WTC11 (cell line): ENCODE measurements around the gene STK32C. TPM values are rescaled to one million over a fixed set of nuclear protein-coding genes. Genes with fewer than 3 reads are reported as not detected.

Experiments used
- ATAC-seq: fragments of 200-7000 bp; cut with Tn5 transposase; 2 replicates; pipeline ENCODE4 v1.10.0; 2021; ENCODE audit warnings: mild to moderate bottlenecking, moderate library complexity
- CTCF ChIA-PET: fragments of 300-600 bp; sonication (Branson Sonifier 250); formaldehyde crosslinking; loops from one replicate; lab custom pipeline; 2021; ENCODE audit warnings: antibody characterized with exemption; lab: Charles Lee
- POLR2A ChIA-PET: fragments of 350-600 bp; sonication (Branson Sonifier 250); formaldehyde crosslinking; loops from one replicate; lab custom pipeline; 2021; ENCODE audit warnings: antibody characterized with exemption; lab: Charles Lee
- DNase-seq: peaks from one replicate; pipeline ENCODE4 v3.0.0; 2021; ENCODE audit warnings: low spot score
- H3K27ac Mint-ChIP-seq: 2 replicates; pipeline ENCODE4 v1.8.0; 2021; ENCODE audit warnings: mixed read lengths
- H3K27me3 Mint-ChIP-seq: 2 replicates; pipeline ENCODE4 v1.8.0; 2021; ENCODE audit warnings: low read depth, mild to moderate bottlenecking, moderate library complexity, mixed read lengths
- H3K36me3 Mint-ChIP-seq: 2 replicates; pipeline ENCODE4 v1.8.0; 2021; ENCODE audit warnings: mixed read lengths
- H3K4me1 Mint-ChIP-seq: 2 replicates; pipeline ENCODE4 v1.8.0; 2022; ENCODE audit warnings: mixed read lengths
- H3K4me3 Mint-ChIP-seq: 2 replicates; pipeline ENCODE4 v1.8.0; 2021; ENCODE audit warnings: mild to moderate bottlenecking, moderate library complexity, mixed read lengths
- H3K9me3 Mint-ChIP-seq: 2 replicates; pipeline ENCODE4 v1.8.0; 2021; ENCODE audit warnings: mixed read lengths
- ARID4B ChIP-seq: sonication (generic); formaldehyde crosslinking; IDR thresholded peaks from 2 replicates; pipeline ENCODE4 v1.8.0; 2023; ENCODE audit warnings: missing genetic modification reagents, mild to moderate bottlenecking, borderline replicate concordance
- CDX4 ChIP-seq: fragments of 250-450 bp; sonication (Bioruptor Pico); IDR thresholded peaks from 2 replicates; pipeline ENCODE4 v1.9.0; 2021; ENCODE audit warnings: moderate library complexity, mild to moderate bottlenecking, inconsistent platforms, borderline replicate concordance
- FOXJ3 ChIP-seq: sonication (generic); formaldehyde crosslinking; IDR thresholded peaks from 2 replicates; pipeline ENCODE4 v1.9.0; 2021; ENCODE audit warnings: missing genetic modification reagents, mild to moderate bottlenecking, borderline replicate concordance
- GABPB1 ChIP-seq: sonication (generic); formaldehyde crosslinking; IDR thresholded peaks from 2 replicates; pipeline ENCODE4 v1.8.1; 2023; ENCODE audit warnings: mild to moderate bottlenecking, missing genetic modification reagents
- GRHL2 ChIP-seq: fragments of 250-450 bp; sonication (Bioruptor Pico); IDR thresholded peaks from 2 replicates; pipeline ENCODE4 v1.8.0; 2022; ENCODE audit warnings: mild to moderate bottlenecking, moderate library complexity; ENCODE audit not compliant: insufficient replicate concordance, severe bottlenecking
- HMGXB4 ChIP-seq: sonication (generic); formaldehyde crosslinking; IDR thresholded peaks from 2 replicates; pipeline ENCODE4 v1.8.1; 2023; ENCODE audit warnings: mild to moderate bottlenecking, moderate library complexity, missing genetic modification reagents
- PREB ChIP-seq: sonication (generic); formaldehyde crosslinking; IDR thresholded peaks from 2 replicates; pipeline ENCODE4 v1.8.1; 2022; ENCODE audit warnings: mild to moderate bottlenecking, missing genetic modification reagents, moderate library complexity, borderline replicate concordance
- PRRX2 ChIP-seq: fragments of 250-450 bp; sonication (Bioruptor Pico); IDR thresholded peaks from 2 replicates; pipeline ENCODE4 v1.8.0; 2021; ENCODE audit warnings: mild to moderate bottlenecking
- USF2 ChIP-seq: sonication (generic); formaldehyde crosslinking; IDR thresholded peaks from 2 replicates; pipeline ENCODE4 v1.8.1; 2023; ENCODE audit warnings: mild to moderate bottlenecking, missing genetic modification reagents, moderate library complexity
- ZNF425 ChIP-seq: fragments of 250-450 bp; sonication (Bioruptor Pico); conservative IDR thresholded peaks from 2 replicates; pipeline ENCODE4 v1.9.0; 2021; ENCODE audit warnings: mild to moderate bottlenecking
- total RNA-seq: library from RNA; stranded (reverse); gene quantifications from 3 replicates; pipeline ENCODE4 v1.2.3, GENCODE V29; 2021

Gene STK32C
- total RNA-seq, 1 experiment from 2014 or later: 20.7 TPM

- no peak for TF ChIP-seq HMGXB4 (CRISPR knock-in tag)
- no peak for TF ChIP-seq GRHL2 (CRISPR knock-in tag)
- no peak for TF ChIP-seq CDX4 (CRISPR knock-in tag)
- no peak for TF ChIP-seq ZNF425 (CRISPR knock-in tag)
- no peak for TF ChIP-seq ARID4B (CRISPR knock-in tag)
- no peak for TF ChIP-seq FOXJ3
- TF ChIP-seq PRRX2 (CRISPR knock-in tag): no peak
- no peak for TF ChIP-seq USF2 (CRISPR knock-in tag)
Observed at GRCh38 chr10:132324186-132324585, 16.4 kb upstream of the STK32C start (continued).

- DNase-seq: no peak
- TF ChIP-seq GABPB1 (CRISPR knock-in tag) (peak; percentile 91), PREB (no peak)
- POLR2A ChIA-PET: no interaction called here
- CTCF ChIA-PET: no interaction called here
- peaks cover 5% of the 10 kb centered on the region; the same call in 1 of the 2 replicates for H3K4me1 Mint-ChIP-seq
- H3K27ac Mint-ChIP-seq: no peak overlapping the region
- H3K4me3 Mint-ChIP-seq: no peak overlapping the region
- ATAC-seq: no peak
- H3K36me3 Mint-ChIP-seq: peaks cover 27% of the 10 kb centered on the region
- H3K9me3 Mint-ChIP-seq: 0 out of 2 replicates have a peak, but pooled peaks cover 12% of the 10 kb centered on the region
- H3K27me3 Mint-ChIP-seq: no peaks in the 10 kb centered on the region
Observed at GRCh38 chr10:132322586-132323048, 14.9 kb upstream of the STK32C start.

- Mint-ChIP-seq H3K27ac (no peak overlapping the region), H3K9me3 (0 out of 2 replicates have a peak, but pooled peaks cover 12% of the 10 kb centered on the region), H3K36me3 (peaks cover 22% of the 10 kb centered on the region), H3K4me3 (no peak overlapping the region), H3K27me3 (no peaks in the 10 kb centered on the region), H3K4me1 (peaks cover 5% of the 10 kb centered on the region; the same call in 1 of the 2 replicates)
- DNase-seq (no peak), ATAC-seq (no peak)
- TF ChIP-seq PREB: no peak
- ChIA-PET POLR2A (no interaction called here), CTCF (no interaction called here)
Observed at GRCh38 chr10:132321726-132322125, 14.0 kb upstream of the STK32C start.
